ENCODE data around the gene KCNH2. TPM values are rescaled to one million over a fixed set of nuclear protein-coding genes. Genes with fewer than 3 reads are reported as not detected.

Gene KCNH2
- total and polyA plus RNA-seq, 4 donors, result 0.18 to 74.6 (median 0.33) TPM; not detected in 1

DNA sequence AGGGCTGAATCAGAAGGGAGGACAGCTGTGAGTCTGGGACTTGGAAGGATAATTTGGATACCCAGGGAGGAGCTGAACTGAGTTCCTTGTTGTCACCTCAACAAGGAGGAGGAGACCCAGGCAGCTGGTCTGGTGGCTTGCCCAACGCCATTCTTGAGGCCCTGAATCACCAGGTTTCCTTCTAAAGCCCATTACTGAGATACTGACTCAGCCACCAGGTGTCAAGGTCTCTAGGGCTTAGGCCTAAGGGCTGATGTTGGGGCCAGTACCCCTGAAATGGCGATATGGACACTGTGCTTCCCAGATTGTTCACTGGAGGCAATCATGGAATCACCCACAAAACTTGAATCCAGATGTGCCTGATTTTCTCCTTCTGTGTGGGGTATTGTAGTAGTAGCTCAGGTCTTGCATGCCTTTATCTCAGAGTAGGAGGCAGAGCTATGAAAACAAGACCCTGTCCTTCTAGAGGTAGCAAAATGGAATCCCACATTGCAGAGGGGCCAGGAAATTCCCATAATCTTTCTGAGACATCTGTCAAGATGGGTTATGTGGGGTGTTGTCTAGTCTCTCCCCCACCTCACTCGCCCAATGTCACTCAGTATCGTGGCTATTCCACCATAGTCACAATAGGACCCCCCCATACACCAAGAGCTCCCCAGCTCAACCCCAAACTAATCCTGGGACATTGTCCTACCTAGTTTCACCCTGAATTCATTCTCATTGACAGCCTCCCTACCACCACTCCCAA lies 48.0 kb upstream of the KCNH2 start:
- Histone ChIP-seq H3K27me3 (ENCODE audit: control insufficient read depth in 4 of 4, insufficient read depth in 4 of 4, low read length in 3 of 4) (no peaks in the 10 kb centered on the region), H3K4me3 (ENCODE audit: low read depth in 1 of 3, low read length in 3 of 3) (no peak overlapping the region), H3K36me3 (ENCODE audit: control insufficient read depth in 4 of 4, insufficient read depth in 3 of 4, low read depth in 1 of 4, low read length in 3 of 4) (no peaks in the 10 kb centered on the region), H3K27ac (ENCODE audit: low read depth in 1 of 2, low read length in 2 of 2) (no peak overlapping the region), H3K4me1 (ENCODE audit: control insufficient read depth in 4 of 4, insufficient read depth in 4 of 4, low read length in 3 of 4) (peaks cover 5 to 10% (median 8%) of the 10 kb centered on the region in 4 donors), H3K9me3 (ENCODE audit: control insufficient read depth in 4 of 4, low read length in 3 of 4) (no peaks in the 10 kb centered on the region), H3K9ac (ENCODE audit: low read depth in 1 of 2, low read length in 2 of 2) (no peak overlapping the region)
- TF ChIP-seq NR2F2 (IDR thresholded peaks at IDR 0.05), result no peak
- TF ChIP-seq EGR1 (IDR thresholded peaks at IDR 0.05; ENCODE audit: low read depth in 2 of 2), result no peak
- no peak for TF ChIP-seq TAF1 (conservative IDR thresholded peaks at IDR 0.05)
- TF ChIP-seq HNF4G (IDR thresholded peaks at IDR 0.05), result no peak
- no peak for TF ChIP-seq GABPA (IDR thresholded peaks at IDR 0.05 in 1 of 2, conservative IDR thresholded peaks at IDR 0.05 in 1 of 2)
- TF ChIP-seq JUND (IDR thresholded peaks at IDR 0.05), result no peak
- no peak for TF ChIP-seq RAD21 (IDR thresholded peaks at IDR 0.05)
- no peak for TF ChIP-seq RXRA (IDR thresholded peaks at IDR 0.05)
- no peak for TF ChIP-seq ZBTB33 (IDR thresholded peaks at IDR 0.05)
- no peak for TF ChIP-seq SP1 (IDR thresholded peaks at IDR 0.05)
- TF ChIP-seq YY1 (IDR thresholded peaks at IDR 0.05), result no peak
- no peak for TF ChIP-seq FOXA2 (IDR thresholded peaks at IDR 0.05)
- no peak for TF ChIP-seq HNF4A (conservative IDR thresholded peaks at IDR 0.05)
- TF ChIP-seq ATF3 (IDR thresholded peaks at IDR 0.05), result no peak
- TF ChIP-seq, protein P1, sequence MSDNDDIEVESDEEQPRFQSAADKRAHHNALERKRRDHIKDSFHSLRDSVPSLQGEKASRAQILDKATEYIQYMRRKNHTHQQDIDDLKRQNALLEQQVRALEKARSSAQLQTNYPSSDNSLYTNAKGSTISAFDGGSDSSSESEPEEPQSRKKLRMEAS (IDR thresholded peaks at IDR 0.05), result no peak
- TF ChIP-seq REST (IDR thresholded peaks at IDR 0.05), result no peak
- no peak for TF ChIP-seq FOXA1 (IDR thresholded peaks at IDR 0.05)
- TF ChIP-seq, protein P2, sequence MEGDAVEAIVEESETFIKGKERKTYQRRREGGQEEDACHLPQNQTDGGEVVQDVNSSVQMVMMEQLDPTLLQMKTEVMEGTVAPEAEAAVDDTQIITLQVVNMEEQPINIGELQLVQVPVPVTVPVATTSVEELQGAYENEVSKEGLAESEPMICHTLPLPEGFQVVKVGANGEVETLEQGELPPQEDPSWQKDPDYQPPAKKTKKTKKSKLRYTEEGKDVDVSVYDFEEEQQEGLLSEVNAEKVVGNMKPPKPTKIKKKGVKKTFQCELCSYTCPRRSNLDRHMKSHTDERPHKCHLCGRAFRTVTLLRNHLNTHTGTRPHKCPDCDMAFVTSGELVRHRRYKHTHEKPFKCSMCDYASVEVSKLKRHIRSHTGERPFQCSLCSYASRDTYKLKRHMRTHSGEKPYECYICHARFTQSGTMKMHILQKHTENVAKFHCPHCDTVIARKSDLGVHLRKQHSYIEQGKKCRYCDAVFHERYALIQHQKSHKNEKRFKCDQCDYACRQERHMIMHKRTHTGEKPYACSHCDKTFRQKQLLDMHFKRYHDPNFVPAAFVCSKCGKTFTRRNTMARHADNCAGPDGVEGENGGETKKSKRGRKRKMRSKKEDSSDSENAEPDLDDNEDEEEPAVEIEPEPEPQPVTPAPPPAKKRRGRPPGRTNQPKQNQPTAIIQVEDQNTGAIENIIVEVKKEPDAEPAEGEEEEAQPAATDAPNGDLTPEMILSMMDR (IDR thresholded peaks at IDR 0.05; ENCODE audit: low read depth, low read length, missing input control), result no peak
- DNase-seq (ENCODE audit: low spot score), result no peak
- WGBS, result 87% methylated on average over 4 of the region's 4 CpGs
